ENCODE data around the gene USP21. TPM values are rescaled to one million over a fixed set of nuclear protein-coding genes. Genes with fewer than 3 reads are reported as not detected.

USP21 gene
- total and polyA plus RNA-seq, 2 donors (not counting 3 experiments of a cell fraction or from before 2014, with no cell fraction given) = 19.7 to 29.2 TPM

- Histone ChIP-seq H3K79me2 (ENCODE audit: control insufficient read depth, insufficient read depth, low read length) (peaks cover 2% of the 10 kb centered on the region), H3K9me3 (replicated peaks; ENCODE audit: control insufficient read depth, insufficient read depth, low read length) (no peaks in the 10 kb centered on the region), H3K4me2 (ENCODE audit: insufficient read depth, low read length) (no peak overlapping the region), H3K27ac (ENCODE audit: insufficient read depth, low read depth, low read length) (no peak overlapping the region), H2AFZ (ENCODE audit: low read depth, low read length) (no peak overlapping the region), H3K9ac (replicated peaks; ENCODE audit: extremely low read depth, insufficient read depth, low read length) (no peak overlapping the region), H3K27me3 (ENCODE audit: control insufficient read depth in 2 of 2, insufficient read depth in 2 of 2, low read length in 2 of 2) (no peaks in the 10 kb centered on the region), H4K20me1 (replicated peaks; ENCODE audit: control insufficient read depth, extremely low read depth, insufficient read depth, low read length) (no peaks in the 10 kb centered on the region), H3K36me3 (ENCODE audit: control insufficient read depth in 2 of 2, extremely low read depth in 1 of 2, insufficient read depth in 2 of 2, low read length in 2 of 2) (peaks cover 11 to 24% of the 10 kb centered on the region in 2 experiments), H3K4me1 (ENCODE audit: control insufficient read depth, extremely low read depth, insufficient read depth, low read length) (peaks cover 12% of the 10 kb centered on the region), H3K4me3 (replicated peaks in 1 of 3; ENCODE audit: insufficient read depth in 1 of 3, low read depth in 1 of 3, low read length in 3 of 3) (no peak overlapping the region), H3K9me1 (replicated peaks; ENCODE audit: control insufficient read depth, extremely low read depth, insufficient read depth, low read length) (no peaks in the 10 kb centered on the region)
- TF ChIP-seq GATA2 (IDR thresholded peaks at IDR 0.05; ENCODE audit: insufficient read depth, insufficient read length, low read depth, low read length) (no peak), CTCF (IDR thresholded peaks at IDR 0.05; ENCODE audit: extremely low read depth in 1 of 2, insufficient read depth in 1 of 2, low read depth in 1 of 2, low read length in 2 of 2) (peak in 1 of 2 donors; percentile 20), JUN (IDR thresholded peaks at IDR 0.05; ENCODE audit: borderline replicate concordance, insufficient read depth, insufficient read length, low read depth) (no peak), FOS (IDR thresholded peaks at IDR 0.05; ENCODE audit: borderline replicate concordance, insufficient read depth, low read length) (no peak), POLR2AphosphoS5 (IDR thresholded peaks at IDR 0.05; ENCODE audit: insufficient read depth, low read depth, low read length) (no peak), EZH2 (IDR thresholded peaks at IDR 0.05; ENCODE audit: borderline replicate concordance, low read depth, low read length, severe bottlenecking) (no peak)
- POLR2A ChIA-PET = no interaction called here
- dilution Hi-C loops (cut with MboI; ENCODE audit: extremely low pct_ligation_motif_present, low sequenced_read_pairs) (no loop called here), intact Hi-C loops (cut with micrococcal nuclease) (no loop called here)
- CTCF ChIA-PET = interaction anchor here (0.7 to 2.3 kb wide), 6 partner anchors 9 to 211 kb away, joined by 3 to 8 read pairs (median 4); partner anchors contain the start of gene NDUFS2
- no TSS peak for BruUV-seq (replicated peaks)
- FAIRE-seq (no peak), DNase-seq (ENCODE audit: low read depth, low spot score) (no peak)
These were observed 11.9 kb downstream of the USP21 start for GRCh38 chr1:161171191-161171590.

Data from endothelial cell of umbilical vein (primary cell).